HepG2 (cell line): ENCODE data around the gene DQX1. TPM values are rescaled to one million over a fixed set of nuclear protein-coding genes. Genes with fewer than 3 reads are reported as not detected.

Experiments used
- ARHGAP35 ChIP-seq: sonication (generic); formaldehyde crosslinking; IDR thresholded peaks from 2 replicates; pipeline ENCODE4 v1.9.0; 2022; ENCODE audit warnings: mild to moderate bottlenecking, inconsistent platforms, moderate library complexity, missing genetic modification reagents, borderline replicate concordance
- FOXA3 ChIP-seq: IDR thresholded peaks from 2 replicates; pipeline ENCODE4 v1.6.1; 2016; ENCODE audit warnings: missing genetic modification reagents, missing compliant biosample characterization
- HDAC2 ChIP-seq: sonication (generic); formaldehyde crosslinking; IDR thresholded peaks from 2 replicates; pipeline ENCODE4 v1.4.0; 2020; ENCODE audit warnings: missing genetic modification reagents
- HNRNPL ChIP-seq: fragments of 200-400 bp; formaldehyde crosslinking; IDR thresholded peaks from 2 replicates; pipeline ENCODE4 v1.6.1; 2017; ENCODE audit warnings: mild to moderate bottlenecking, low read depth, low read length
- MEIS2 ChIP-seq: sonication (generic); formaldehyde crosslinking; IDR thresholded peaks from 2 replicates; pipeline ENCODE4 v1.9.0; 2021; ENCODE audit warnings: mild to moderate bottlenecking, missing genetic modification reagents
- NCOR1 ChIP-seq: fragments of 200-600 bp; sonication (generic); IDR thresholded peaks from 2 replicates; pipeline ENCODE4 v1.7.0; 2017; ENCODE audit warnings: antibody characterized with exemption, low read length, borderline replicate concordance
- PHF20 ChIP-seq: sonication (generic); formaldehyde crosslinking; IDR thresholded peaks from 2 replicates; pipeline ENCODE4 v1.5.0; 2020; ENCODE audit warnings: mild to moderate bottlenecking, missing genetic modification reagents
- PITX1 ChIP-seq: sonication (generic); formaldehyde crosslinking; IDR thresholded peaks from 2 replicates; pipeline ENCODE4 v1.5.1; 2020; ENCODE audit warnings: mild to moderate bottlenecking, missing genetic modification reagents
- TCF7L2 ChIP-seq: IDR thresholded peaks from 2 replicates; pipeline ENCODE4 v1.6.1; 2011; ENCODE audit warnings: mild to moderate bottlenecking, low read depth, low read length, moderate library complexity
- ZBTB38 ChIP-seq: sonication (generic); formaldehyde crosslinking; IDR thresholded peaks from 2 replicates; pipeline ENCODE4 v1.5.1; 2020; ENCODE audit warnings: mild to moderate bottlenecking, missing genetic modification reagents
- ZBTB7B ChIP-seq: sonication (generic); formaldehyde crosslinking; IDR thresholded peaks from 2 replicates; pipeline ENCODE4 v1.4.0; 2020; ENCODE audit warnings: missing genetic modification reagents
- ZFP82 ChIP-seq: sonication (generic); formaldehyde crosslinking; IDR thresholded peaks from 2 replicates; pipeline ENCODE4 v1.5.1; 2020; ENCODE audit warnings: mild to moderate bottlenecking, missing genetic modification reagents, borderline replicate concordance
- ZNF121 ChIP-seq: sonication (generic); formaldehyde crosslinking; IDR thresholded peaks from 2 replicates; pipeline ENCODE4 v1.5.0; 2020; ENCODE audit warnings: mild to moderate bottlenecking, missing genetic modification reagents
- ZNF232 ChIP-seq: sonication (generic); formaldehyde crosslinking; IDR thresholded peaks from 2 replicates; pipeline ENCODE4 v1.4.0; 2020; ENCODE audit warnings: missing genetic modification reagents, borderline replicate concordance
- ZNF24 ChIP-seq: fragments of 450-650 bp; IDR thresholded peaks from 2 replicates; pipeline ENCODE4 v1.6.1; 2017; ENCODE audit warnings: antibody characterized with exemption, mild to moderate bottlenecking
- ZNF256 ChIP-seq: sonication (generic); formaldehyde crosslinking; conservative IDR thresholded peaks from 2 replicates; pipeline ENCODE4 v1.4.0; 2020; ENCODE audit warnings: missing genetic modification reagents
- ZNF329 ChIP-seq: sonication (generic); formaldehyde crosslinking; IDR thresholded peaks from 2 replicates; pipeline ENCODE4 v1.9.0; 2021; ENCODE audit warnings: low read depth, mild to moderate bottlenecking, missing genetic modification reagents
- ZNF367 ChIP-seq: sonication (generic); formaldehyde crosslinking; IDR thresholded peaks from 2 replicates; pipeline ENCODE4 v1.4.0; 2020; ENCODE audit warnings: missing genetic modification reagents, borderline replicate concordance
- ZNF383 ChIP-seq: sonication (generic); formaldehyde crosslinking; IDR thresholded peaks from 2 replicates; pipeline ENCODE4 v1.4.0; 2020; ENCODE audit warnings: missing genetic modification reagents, mild to moderate bottlenecking, borderline replicate concordance
- ZNF460 ChIP-seq: sonication (generic); formaldehyde crosslinking; IDR thresholded peaks from 2 replicates; pipeline ENCODE4 v1.5.1; 2020; ENCODE audit warnings: missing genetic modification reagents, mild to moderate bottlenecking, borderline replicate concordance
- ZNF484 ChIP-seq: sonication (generic); formaldehyde crosslinking; IDR thresholded peaks from 2 replicates; pipeline ENCODE4 v1.5.1; 2020; ENCODE audit warnings: mild to moderate bottlenecking, low read depth, missing genetic modification reagents, borderline replicate concordance
- ZNF558 ChIP-seq: sonication (generic); formaldehyde crosslinking; IDR thresholded peaks from 2 replicates; pipeline ENCODE4 v1.9.0; 2022; ENCODE audit warnings: mild to moderate bottlenecking, missing genetic modification reagents, borderline replicate concordance
- ZNF790 ChIP-seq: sonication (generic); formaldehyde crosslinking; IDR thresholded peaks from 2 replicates; pipeline ENCODE4 v1.8.0; 2022; ENCODE audit warnings: missing genetic modification reagents, mild to moderate bottlenecking, borderline replicate concordance
- ZNF883 ChIP-seq: sonication (generic); formaldehyde crosslinking; IDR thresholded peaks from 2 replicates; pipeline ENCODE4 v1.5.1; 2020; ENCODE audit warnings: mild to moderate bottlenecking, missing genetic modification reagents; ENCODE audit errors: not compliant biosample characterization
- polyA plus RNA-seq, 8 experiments: library from polyadenylated mRNA; depleted of rRNA in 3 of 8; stranded (reverse) in 7 of 8; unstranded in 1 of 8; fragments of >200 nt; fragmentation: Illumina TruSeq in 4 of 8; extraction: Trizol in 4 of 8; gene quantifications; 2 replicates each; pipeline versions ENCODE4 v1.2.1 to v1.2.3, GENCODE V29; 2011 to 2016; ENCODE audit warnings: low read depth in 4 of 8, missing spikeins in 1 of 8, mixed read lengths in 1 of 8; ENCODE audit not compliant: insufficient read depth in 1 of 8
- total RNA-seq, 5 experiments: library from RNA; depleted of rRNA; stranded (reverse); fragments of >200 nt; fragmentation: Illumina TruSeq; extraction: Trizol; gene quantifications; 2 replicates each; pipeline ENCODE4 v1.2.3, GENCODE V29; 2016; ENCODE audit warnings: low read depth in 1 of 5
- TF ChIP-seq, protein P1 (sequence below): sonication (generic); formaldehyde crosslinking; IDR thresholded peaks from 2 replicates; pipeline ENCODE4 v1.4.0; 2020; ENCODE audit warnings: mild to moderate bottlenecking, missing genetic modification reagents
- TF ChIP-seq, protein P2 (sequence below), 2 experiments: fragments of 450-650 bp in 1 of 2; sonication (generic) in 1 of 2; formaldehyde crosslinking; IDR thresholded peaks; 2 replicates each; pipeline versions ENCODE4 v1.5.0 to v1.8.0; 2020 to 2022; ENCODE audit warnings: mild to moderate bottlenecking in 1 of 2, missing genetic modification reagents in 1 of 2
- TF ChIP-seq, protein P3 (sequence below): IDR thresholded peaks from 2 replicates; pipeline ENCODE4 v1.6.1; 2012; ENCODE audit warnings: low read length, improper control_type of control experiment

DQX1 gene
- total and polyA plus RNA-seq, 2 of the 13 experiments (the other 11 are each of a cell fraction or from before 2014, with no cell fraction given), result 27.6 to 89.8 TPM

- no peak for TF ChIP-seq ZNF790 (CRISPR knock-in tag)
- no peak for TF ChIP-seq ZNF232
- no peak for TF ChIP-seq ZNF460
- no peak for TF ChIP-seq ZNF24
- 0 out of 2 replicates have a peak, but pooled peaks have one; percentile 27 for TF ChIP-seq MEIS2 (CRISPR knock-in tag)
- TF ChIP-seq ZBTB7B (CRISPR knock-in tag), result 0 out of 2 replicates have a peak, but pooled peaks have one; percentile 15
- TF ChIP-seq ZFP82 (CRISPR knock-in tag), result no peak
- TF ChIP-seq ZNF256, result no peak
- TF ChIP-seq, protein P1, sequence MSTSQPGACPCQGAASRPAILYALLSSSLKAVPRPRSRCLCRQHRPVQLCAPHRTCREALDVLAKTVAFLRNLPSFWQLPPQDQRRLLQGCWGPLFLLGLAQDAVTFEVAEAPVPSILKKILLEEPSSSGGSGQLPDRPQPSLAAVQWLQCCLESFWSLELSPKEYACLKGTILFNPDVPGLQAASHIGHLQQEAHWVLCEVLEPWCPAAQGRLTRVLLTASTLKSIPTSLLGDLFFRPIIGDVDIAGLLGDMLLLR (CRISPR knock-in tag), result no peak
- TF ChIP-seq ZNF367 (CRISPR knock-in tag), result no peak
- TF ChIP-seq ZNF883 (CRISPR knock-in tag), result no peak
- no peak for TF ChIP-seq ZNF558 (CRISPR knock-in tag)
- TF ChIP-seq TCF7L2, result no peak
- TF ChIP-seq ARHGAP35, result 0 out of 2 replicates have a peak, but pooled peaks have one; percentile 8
- no peak for TF ChIP-seq HDAC2 (CRISPR knock-in tag)
- TF ChIP-seq HNRNPL, result no peak
- peak; percentile 49 for TF ChIP-seq PITX1 (CRISPR knock-in tag)
- no peak for TF ChIP-seq FOXA3
- TF ChIP-seq ZBTB38 (CRISPR knock-in tag), result no peak; the same call in 1 of the 2 replicates
- no peak for TF ChIP-seq ZNF329 (CRISPR knock-in tag)
- no peak for TF ChIP-seq NCOR1
- TF ChIP-seq ZNF121 (CRISPR knock-in tag), result no peak; the same call in 1 of the 2 replicates
- TF ChIP-seq PHF20, result no peak
- TF ChIP-seq, protein P2, sequence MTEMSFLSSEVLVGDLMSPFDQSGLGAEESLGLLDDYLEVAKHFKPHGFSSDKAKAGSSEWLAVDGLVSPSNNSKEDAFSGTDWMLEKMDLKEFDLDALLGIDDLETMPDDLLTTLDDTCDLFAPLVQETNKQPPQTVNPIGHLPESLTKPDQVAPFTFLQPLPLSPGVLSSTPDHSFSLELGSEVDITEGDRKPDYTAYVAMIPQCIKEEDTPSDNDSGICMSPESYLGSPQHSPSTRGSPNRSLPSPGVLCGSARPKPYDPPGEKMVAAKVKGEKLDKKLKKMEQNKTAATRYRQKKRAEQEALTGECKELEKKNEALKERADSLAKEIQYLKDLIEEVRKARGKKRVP (CRISPR knock-in tag; IDR thresholded peaks at IDR 0.05), result no peak
- TF ChIP-seq, protein P3, sequence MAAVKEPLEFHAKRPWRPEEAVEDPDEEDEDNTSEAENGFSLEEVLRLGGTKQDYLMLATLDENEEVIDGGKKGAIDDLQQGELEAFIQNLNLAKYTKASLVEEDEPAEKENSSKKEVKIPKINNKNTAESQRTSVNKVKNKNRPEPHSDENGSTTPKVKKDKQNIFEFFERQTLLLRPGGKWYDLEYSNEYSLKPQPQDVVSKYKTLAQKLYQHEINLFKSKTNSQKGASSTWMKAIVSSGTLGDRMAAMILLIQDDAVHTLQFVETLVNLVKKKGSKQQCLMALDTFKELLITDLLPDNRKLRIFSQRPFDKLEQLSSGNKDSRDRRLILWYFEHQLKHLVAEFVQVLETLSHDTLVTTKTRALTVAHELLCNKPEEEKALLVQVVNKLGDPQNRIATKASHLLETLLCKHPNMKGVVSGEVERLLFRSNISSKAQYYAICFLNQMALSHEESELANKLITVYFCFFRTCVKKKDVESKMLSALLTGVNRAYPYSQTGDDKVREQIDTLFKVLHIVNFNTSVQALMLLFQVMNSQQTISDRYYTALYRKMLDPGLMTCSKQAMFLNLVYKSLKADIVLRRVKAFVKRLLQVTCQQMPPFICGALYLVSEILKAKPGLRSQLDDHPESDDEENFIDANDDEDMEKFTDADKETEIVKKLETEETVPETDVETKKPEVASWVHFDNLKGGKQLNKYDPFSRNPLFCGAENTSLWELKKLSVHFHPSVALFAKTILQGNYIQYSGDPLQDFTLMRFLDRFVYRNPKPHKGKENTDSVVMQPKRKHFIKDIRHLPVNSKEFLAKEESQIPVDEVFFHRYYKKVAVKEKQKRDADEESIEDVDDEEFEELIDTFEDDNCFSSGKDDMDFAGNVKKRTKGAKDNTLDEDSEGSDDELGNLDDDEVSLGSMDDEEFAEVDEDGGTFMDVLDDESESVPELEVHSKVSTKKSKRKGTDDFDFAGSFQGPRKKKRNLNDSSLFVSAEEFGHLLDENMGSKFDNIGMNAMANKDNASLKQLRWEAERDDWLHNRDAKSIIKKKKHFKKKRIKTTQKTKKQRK, result no peak
- no peak for TF ChIP-seq ZNF484 (CRISPR knock-in tag)
- TF ChIP-seq ZNF383, result no peak
Observed at GRCh38 chr2:74499267-74499939, 26.6 kb downstream of the DQX1 start, which contains the start of gene LBX2 (continued).
